H1 (cell line): ENCODE data around the gene SLC30A7. TPM values are rescaled to one million over a fixed set of nuclear protein-coding genes. Genes with fewer than 3 reads are reported as not detected.

Experiments used
- CTCF ChIA-PET: fragments of 300-600 bp; sonication (Branson Sonifier 250); formaldehyde crosslinking; loops from one replicate; lab custom pipeline; 2021; ENCODE audit not compliant: partially characterized antibody; lab: Charles Lee
- POLR2A ChIA-PET: fragments of 300-600 bp; sonication (Branson Sonifier 250); formaldehyde crosslinking; loops from one replicate; lab custom pipeline; 2021; ENCODE audit warnings: inconsistent platforms; ENCODE audit not compliant: partially characterized antibody; lab: Charles Lee
- DNase-seq, 2 experiments: peaks; one replicate each; pipeline versions ENCODE4 v3.0.0 to v3.0.0-alpha.2; 2010 to 2022; ENCODE audit warnings: low spot score in 2 of 2, low read depth in 1 of 2, mixed read lengths in 1 of 2
- FAIRE-seq: peaks from 2 replicates; lab custom pipeline; 2011; peaks lifted over from hg19 to GRCh38; lab: Jason Lieb, UNC
- H2AFZ ChIP-seq: 2 replicates; pipeline ENCODE4 v1.8.1; 2012; ENCODE audit warnings: low read length, inconsistent platforms
- H2AK5ac ChIP-seq: 2 replicates; pipeline ENCODE4 v1.6.1; 2013; ENCODE audit warnings: low read depth, low read length
- H2BK120ac ChIP-seq: replicated peaks from 2 replicates; pipeline ENCODE3; 2013; ENCODE audit warnings: low read depth, low read length, inconsistent platforms
- H2BK12ac ChIP-seq: 2 replicates; pipeline ENCODE4 v1.6.1; 2013; ENCODE audit warnings: low read depth, low read length
- H2BK15ac ChIP-seq: 2 replicates; pipeline ENCODE4 v1.6.1; 2013; ENCODE audit warnings: low read length
- H2BK20ac ChIP-seq: 2 replicates; pipeline ENCODE4 v1.6.1; 2013; ENCODE audit warnings: low read length
- H2BK5ac ChIP-seq: 2 replicates; pipeline ENCODE4 v1.6.1; 2013; ENCODE audit warnings: low read depth, low read length
- H3K14ac ChIP-seq: 2 replicates; pipeline ENCODE4 v1.6.1; 2013; ENCODE audit warnings: inconsistent platforms; ENCODE audit not compliant: insufficient read length
- H3K18ac ChIP-seq: 2 replicates; pipeline ENCODE4 v1.6.1; 2013; ENCODE audit warnings: low read length; ENCODE audit errors: extremely low read depth
- H3K23ac ChIP-seq: 2 replicates; pipeline ENCODE4 v1.6.1; 2013; ENCODE audit warnings: inconsistent platforms; ENCODE audit not compliant: insufficient read length
- H3K23me2 ChIP-seq: 2 replicates; pipeline ENCODE4 v1.6.1; 2013; ENCODE audit warnings: low read depth, low read length
- H3K27ac ChIP-seq: 2 replicates; pipeline ENCODE4 v1.6.1; 2011; ENCODE audit warnings: low read depth, low read length, inconsistent platforms
- H3K27me3 ChIP-seq, 4 experiments: replicated peaks in 1 of 4; 1 replicate in 1 of 4; 2 replicates in 3 of 4; pipeline versions ENCODE4 v1.6.1 to v1.8.1; 2011 to 2013; ENCODE audit warnings: low read length in 3 of 4, mild to moderate bottlenecking in 3 of 4, inconsistent platforms in 2 of 4, mixed read lengths in 2 of 4, moderate library complexity in 1 of 4; ENCODE audit not compliant: control insufficient read depth in 3 of 4, insufficient read depth in 3 of 4; ENCODE audit errors: extremely low read depth in 1 of 4
- H3K36me3 ChIP-seq, 4 experiments: 2 replicates each; pipeline versions ENCODE4 v1.6.1 to v1.8.1; 2011 to 2013; ENCODE audit warnings: mild to moderate bottlenecking in 4 of 4, low read length in 3 of 4, moderate library complexity in 2 of 4, control low read depth in 1 of 4, inconsistent platforms in 1 of 4; ENCODE audit not compliant: insufficient read depth in 4 of 4, control insufficient read depth in 2 of 4
- H3K4ac ChIP-seq: replicated peaks from 2 replicates; pipeline ENCODE3; 2013; ENCODE audit warnings: low read length, low read depth, mixed read lengths, inconsistent platforms; ENCODE audit not compliant: insufficient read length
- H3K4me1 ChIP-seq, 4 experiments: replicated peaks in 1 of 4; 1 replicate in 1 of 4; 2 replicates in 3 of 4; pipeline versions ENCODE4 v1.6.1 to v1.8.1; 2011 to 2013; ENCODE audit warnings: low read length in 3 of 4, inconsistent platforms in 2 of 4, mixed read lengths in 1 of 4; ENCODE audit not compliant: insufficient read depth in 4 of 4, control insufficient read depth in 3 of 4
- H3K4me2 ChIP-seq, 2 experiments: 2 replicates each; pipeline versions ENCODE4 v1.6.1 to v1.8.1; 2011 to 2013; ENCODE audit warnings: low read depth in 2 of 2, low read length in 2 of 2, control low read depth in 1 of 2, inconsistent platforms in 1 of 2, mild to moderate bottlenecking in 1 of 2; ENCODE audit not compliant: insufficient read depth in 1 of 2
- H3K4me3 ChIP-seq, 4 experiments: fragments of 200-600, 300-600 bp in 1 of 4; sonication (generic), shearing (Covaris generic), sonication (Bioruptor Twin) in 1 of 4; 2 replicates each; pipeline versions ENCODE4 v1.5.1 to v1.8.1; 2011 to 2016; ENCODE audit warnings: low read length in 4 of 4, low read depth in 3 of 4, control low read depth in 2 of 4, inconsistent platforms in 2 of 4, mild to moderate bottlenecking in 2 of 4, mixed read lengths in 1 of 4, moderate library complexity in 1 of 4; ENCODE audit not compliant: insufficient read depth in 2 of 4; ENCODE audit errors: extremely low read depth in 1 of 4
- H3K56ac ChIP-seq: replicated peaks from 2 replicates; pipeline ENCODE3; 2013; ENCODE audit warnings: low read depth, mild to moderate bottlenecking, mixed read lengths, low read length, inconsistent platforms; ENCODE audit not compliant: insufficient read length
- H3K79me1 ChIP-seq: 2 replicates; pipeline ENCODE4 v1.6.1; 2013; ENCODE audit warnings: low read depth, low read length, control low read depth
- H3K79me2 ChIP-seq, 2 experiments: 2 replicates each; pipeline versions ENCODE4 v1.6.1 to v1.8.1; 2012 to 2013; ENCODE audit warnings: low read length in 2 of 2, mild to moderate bottlenecking in 2 of 2, inconsistent platforms in 1 of 2; ENCODE audit not compliant: insufficient read depth in 2 of 2, control insufficient read depth in 1 of 2
- H3K9ac ChIP-seq, 4 experiments: replicated peaks in 1 of 4; 1 replicate in 1 of 4; 2 replicates in 3 of 4; pipeline versions ENCODE4 v1.6.1 to v1.8.1; 2011 to 2013; ENCODE audit warnings: low read depth in 3 of 4, low read length in 3 of 4, control low read depth in 2 of 4, mild to moderate bottlenecking in 2 of 4, moderate library complexity in 2 of 4, inconsistent platforms in 1 of 4; ENCODE audit errors: extremely low read depth in 1 of 4
- H3K9me3 ChIP-seq, 2 experiments: 2 replicates each; pipeline versions ENCODE4 v1.6.1 to v1.8.1; 2012 to 2013; ENCODE audit warnings: mild to moderate bottlenecking in 2 of 2, moderate library complexity in 2 of 2, control low read depth in 1 of 2, inconsistent platforms in 1 of 2, low read depth in 1 of 2, low read length in 1 of 2, mixed read lengths in 1 of 2; ENCODE audit not compliant: insufficient read depth in 2 of 2
- H4K20me1 ChIP-seq, 2 experiments: replicated peaks in 1 of 2; 2 replicates each; pipeline versions ENCODE3 to v1.8.1; 2011 to 2013; ENCODE audit warnings: inconsistent platforms in 2 of 2, low read length in 2 of 2, mild to moderate bottlenecking in 1 of 2; ENCODE audit not compliant: insufficient read depth in 2 of 2, control insufficient read depth in 1 of 2
- H4K5ac ChIP-seq: 2 replicates; pipeline ENCODE4 v1.6.1; 2013; ENCODE audit warnings: low read length, low read depth, mixed read lengths, inconsistent platforms; ENCODE audit not compliant: insufficient read length
- H4K8ac ChIP-seq: 2 replicates; pipeline ENCODE4 v1.8.0; 2013; ENCODE audit warnings: mild to moderate bottlenecking, moderate library complexity, low read length, inconsistent platforms; ENCODE audit not compliant: insufficient read depth; ENCODE audit errors: extremely low read depth
- H4K91ac ChIP-seq: replicated peaks from 2 replicates; pipeline ENCODE3; 2013; ENCODE audit warnings: low read length, mixed read lengths, inconsistent platforms; ENCODE audit not compliant: insufficient read length
- ATF3 ChIP-seq: IDR thresholded peaks from 2 replicates; pipeline ENCODE4 v1.6.1; 2011; ENCODE audit warnings: low read depth, mild to moderate bottlenecking, low read length; ENCODE audit not compliant: insufficient read depth
- KDM4A ChIP-seq: IDR thresholded peaks from one replicate; pipeline ENCODE4 v1.7.1; 2012; ENCODE audit warnings: low read depth, mild to moderate bottlenecking, moderate library complexity, low read length, inconsistent platforms; ENCODE audit not compliant: severe bottlenecking
- RBBP5 ChIP-seq: IDR thresholded peaks from 2 replicates; pipeline ENCODE4 v1.7.1; 2012; ENCODE audit warnings: low read depth, mild to moderate bottlenecking, inconsistent platforms, low read length, moderate library complexity, borderline replicate concordance
- RXRA ChIP-seq: IDR thresholded peaks from 2 replicates; pipeline ENCODE4 v1.6.1; 2011; ENCODE audit warnings: low read depth, mild to moderate bottlenecking, low read length, moderate library complexity; ENCODE audit not compliant: insufficient read depth
- SP4 ChIP-seq: IDR thresholded peaks from 2 replicates; pipeline ENCODE4 v1.6.1; 2012; ENCODE audit warnings: low read length, inconsistent platforms
- SUZ12 ChIP-seq: fragments of 200-600 bp; sonication (generic); IDR thresholded peaks from 2 replicates; pipeline ENCODE4 v1.6.1; 2012; ENCODE audit warnings: mild to moderate bottlenecking, inconsistent platforms, low read length, moderate library complexity, mixed read lengths
- TBP ChIP-seq: IDR thresholded peaks from 2 replicates; pipeline ENCODE4 v1.6.1; 2011; ENCODE audit warnings: low read depth, low read length, improper control_type of control experiment
- WGBS, 2 experiments: shearing (Covaris generic) in 1 of 2; methylation state at CpG; one replicate each; pipeline versions ENCODE4 v1.1.6 to v1.1.7; 2013 to 2015; ENCODE audit warnings: low lambda C conversion rate in 2 of 2, mixed read lengths in 2 of 2, inconsistent platforms in 1 of 2, low coverage in 1 of 2, missing lambda C conversion rate in 1 of 2; ENCODE audit not compliant: insufficient replicate concordance in 2 of 2, insufficient coverage in 1 of 2, insufficient read length in 1 of 2; ENCODE audit errors: extremely low coverage in 1 of 2, missing lambda C conversion rate in 1 of 2; 5-methylcytosine and 5-hydroxymethylcytosine counted together
- polyA plus RNA-seq, 7 experiments: library from polyadenylated mRNA; depleted of rRNA in 3 of 7; stranded (reverse) in 5 of 7; unstranded in 2 of 7; fragments of >200 nt in 5 of 7; fragments of 200-250 nt in 2 of 7; gene quantifications; 1 replicate in 5 of 7; 2 replicates in 1 of 7; 4 replicates in 1 of 7; pipeline versions ENCODE4 v1.2.1 to v1.2.3, GENCODE V29; 2011 to 2013; ENCODE audit warnings: missing spikeins in 2 of 7, mixed read lengths in 2 of 7
- total RNA-seq: library from RNA; stranded (reverse); fragmentation: NEBNext Ultra II Directional; extraction: Animal tissue kit (Norgen Biotek cat#: 25700); gene quantifications from 2 replicates; pipeline ENCODE4 v1.2.1, GENCODE V29; 2021

SLC30A7 gene
- total and polyA plus RNA-seq, 2 of the 8 experiments (the other 6 are each of a cell fraction or from before 2014, with no cell fraction given): 5.5 to 22.1 TPM

GRCh38 chr1:100902365-100902764 lies 6.5 kb downstream of the SLC30A7 start:
- WGBS, 2 experiments: 92% methylated on average over 1 of the region's 1 CpG; no CpG with 5 or more reads in 1 of the 2 experiments
- no peak for DNase-seq
- FAIRE-seq: no peak
- no peak overlapping the region for H2AFZ ChIP-seq
- H3K27me3 ChIP-seq: no peaks in the 10 kb centered on the region
- H4K8ac ChIP-seq: no peak overlapping the region
- H4K20me1 ChIP-seq: peaks cover 0 to 8% of the 10 kb centered on the region in 2 experiments
- H3K56ac ChIP-seq: no peak overlapping the region
- H3K4me1 ChIP-seq: peaks cover 0 to under 1% (median 0%) of the 10 kb centered on the region in 4 experiments; a peak in 2 of 7 replicates
- H3K9ac ChIP-seq: no peak overlapping the region
- peaks cover 0 to 36% of the 10 kb centered on the region in 2 experiments; a peak in 3 of 4 replicates for H3K79me2 ChIP-seq
- H4K91ac ChIP-seq: no peak overlapping the region
- H3K23me2 ChIP-seq: no peaks in the 10 kb centered on the region
- H2BK120ac ChIP-seq: no peak overlapping the region
- no peak overlapping the region for H3K4me2 ChIP-seq
- no peak overlapping the region for H2BK20ac ChIP-seq
- no peak overlapping the region for H3K4ac ChIP-seq
- no peaks in the 10 kb centered on the region for H3K79me1 ChIP-seq
- no peak overlapping the region for H3K23ac ChIP-seq
- H4K5ac ChIP-seq: no peak overlapping the region
- no peak overlapping the region for H3K18ac ChIP-seq
- no peak overlapping the region for H2BK12ac ChIP-seq
- ChIA-PET CTCF (interaction anchor here (1.1 kb wide), 1 partner anchor 33 kb away, joined by 3 read pairs; no protein-coding TSS in a partner anchor), POLR2A (no interaction called here)
- H2BK15ac ChIP-seq: no peak overlapping the region
- H3K9me3 ChIP-seq: no peaks in the 10 kb centered on the region
- no peak overlapping the region for H2AK5ac ChIP-seq
- H3K4me3 ChIP-seq: no peak overlapping the region
- H2BK5ac ChIP-seq: no peak overlapping the region
- no peak overlapping the region for H3K27ac ChIP-seq
- H3K36me3 ChIP-seq: peaks cover 0 to 48% (median 15%) of the 10 kb centered on the region in 4 experiments; a peak in 6 of 8 replicates
- no peak overlapping the region for H3K14ac ChIP-seq
- TF ChIP-seq RXRA (no peak), ATF3 (no peak), SP4 (no peak), RBBP5 (no peak), KDM4A (no peak), SUZ12 (no peak), TBP (no peak)
